NB4 (cell line): ENCODE data around the gene MECP2.

Source experiments
- MAX ChIP-seq: IDR thresholded peaks from 2 replicates; pipeline ENCODE4 v1.6.1; 2011; ENCODE audit warnings: low read depth, low read length
- POLR2A ChIP-seq: IDR thresholded peaks from 2 replicates; pipeline ENCODE4 v1.6.1; 2011; ENCODE audit warnings: mild to moderate bottlenecking; ENCODE audit not compliant: insufficient read length; ENCODE audit errors: extremely low read depth
- TF ChIP-seq, protein P1 (sequence below): IDR thresholded peaks from one replicate; pipeline ENCODE4 v1.5.1; 2012; ENCODE audit warnings: low read depth, low read length

DNA sequence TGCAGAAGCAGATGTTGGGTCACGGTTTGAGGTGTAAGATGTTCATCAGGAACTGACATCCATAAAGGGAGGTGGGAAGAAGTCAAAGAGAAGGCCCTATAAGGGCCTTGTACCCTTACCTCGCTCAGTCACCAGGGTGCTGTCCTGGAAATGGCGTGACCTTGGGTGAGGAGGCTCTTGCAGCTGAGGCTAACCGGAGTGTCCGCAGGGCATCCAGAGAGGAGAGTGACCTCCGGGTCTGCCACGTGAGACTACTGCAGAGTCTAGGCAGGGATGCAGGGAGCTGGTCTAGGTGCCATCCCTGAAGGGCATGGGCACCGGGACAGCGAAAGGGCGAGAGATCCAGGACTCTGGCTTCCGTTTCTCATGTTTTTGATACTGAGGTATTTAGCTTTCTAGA, 49.1 kb downstream of the MECP2 start:
- TF ChIP-seq POLR2A = no peak
- TF ChIP-seq MAX = no peak
- TF ChIP-seq, protein P1, sequence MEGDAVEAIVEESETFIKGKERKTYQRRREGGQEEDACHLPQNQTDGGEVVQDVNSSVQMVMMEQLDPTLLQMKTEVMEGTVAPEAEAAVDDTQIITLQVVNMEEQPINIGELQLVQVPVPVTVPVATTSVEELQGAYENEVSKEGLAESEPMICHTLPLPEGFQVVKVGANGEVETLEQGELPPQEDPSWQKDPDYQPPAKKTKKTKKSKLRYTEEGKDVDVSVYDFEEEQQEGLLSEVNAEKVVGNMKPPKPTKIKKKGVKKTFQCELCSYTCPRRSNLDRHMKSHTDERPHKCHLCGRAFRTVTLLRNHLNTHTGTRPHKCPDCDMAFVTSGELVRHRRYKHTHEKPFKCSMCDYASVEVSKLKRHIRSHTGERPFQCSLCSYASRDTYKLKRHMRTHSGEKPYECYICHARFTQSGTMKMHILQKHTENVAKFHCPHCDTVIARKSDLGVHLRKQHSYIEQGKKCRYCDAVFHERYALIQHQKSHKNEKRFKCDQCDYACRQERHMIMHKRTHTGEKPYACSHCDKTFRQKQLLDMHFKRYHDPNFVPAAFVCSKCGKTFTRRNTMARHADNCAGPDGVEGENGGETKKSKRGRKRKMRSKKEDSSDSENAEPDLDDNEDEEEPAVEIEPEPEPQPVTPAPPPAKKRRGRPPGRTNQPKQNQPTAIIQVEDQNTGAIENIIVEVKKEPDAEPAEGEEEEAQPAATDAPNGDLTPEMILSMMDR = no peak
